NOMO-1 (cell line): ENCODE data around the gene WWOX.

Source experiments
- DNase-seq, 2 experiments: peaks; one replicate each; lab custom pipeline; 2025; ENCODE audit not compliant: unreplicated experiment in 2 of 2; lab: John Stamatoyannopoulos, UW

Gene WWOX

GRCh38 chr16:78386557-78387324, 287.3 kb downstream of the WWOX start:
- DNase-seq, result no peak

GRCh38 chr16:78389009-78389498, 289.6 kb downstream of the WWOX start:
- DNase-seq, result no peak

GRCh38 chr16:78390092-78390491, 290.6 kb downstream of the WWOX start:
- DNase-seq, result no peak

GRCh38 chr16:78390508-78391324, 291.3 kb downstream of the WWOX start:
- DNase-seq, result no peak

- DNase-seq, result no peak
Measured at GRCh38 chr16:78392585-78393195, 293.2 kb downstream of the WWOX start.

DNA sequence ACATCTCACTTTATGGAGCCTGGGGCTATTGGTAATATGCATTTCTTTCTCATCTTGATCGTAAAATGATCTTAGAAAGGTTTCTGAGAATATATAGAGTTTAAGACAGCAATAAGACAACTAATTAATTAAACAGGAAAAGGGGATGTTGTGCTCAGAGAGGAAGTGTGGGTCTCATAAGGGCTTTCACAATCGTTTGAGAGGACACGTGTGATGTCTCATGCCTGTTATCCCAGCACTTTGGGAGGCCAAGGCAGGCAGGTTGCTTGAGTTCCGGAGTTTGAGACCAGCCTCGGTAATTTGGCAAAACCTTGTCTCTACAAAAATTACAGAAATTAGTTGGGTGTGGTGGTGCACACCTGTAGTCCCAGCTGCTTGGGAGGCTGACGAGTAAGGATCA, 295.6 kb downstream of the WWOX start:
- DNase-seq, result peak in 1 of 2 experiments; percentile 11

DNA sequence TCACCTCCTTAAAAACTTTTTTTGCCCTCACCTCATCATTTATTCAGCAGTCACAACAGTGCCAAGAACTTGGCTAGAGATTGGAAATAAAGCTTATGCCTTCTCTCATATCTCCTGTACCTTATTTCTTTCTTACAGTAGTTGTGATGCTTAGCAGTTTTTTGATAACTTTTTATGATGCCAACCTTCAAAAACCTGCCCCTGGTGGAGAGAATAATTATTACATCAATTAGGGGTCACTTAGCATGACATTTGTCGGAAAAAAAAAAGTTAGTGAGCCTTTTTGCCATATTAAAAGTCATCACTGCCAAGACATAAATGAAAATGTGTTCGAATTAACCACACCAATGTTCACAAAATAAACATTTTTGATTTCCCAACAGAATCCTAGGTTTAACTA, 296.6 kb downstream of the WWOX start:
- no peak for DNase-seq

GRCh38 chr16:78396673-78397072, 297.2 kb downstream of the WWOX start:
- DNase-seq, result no peak

DNA sequence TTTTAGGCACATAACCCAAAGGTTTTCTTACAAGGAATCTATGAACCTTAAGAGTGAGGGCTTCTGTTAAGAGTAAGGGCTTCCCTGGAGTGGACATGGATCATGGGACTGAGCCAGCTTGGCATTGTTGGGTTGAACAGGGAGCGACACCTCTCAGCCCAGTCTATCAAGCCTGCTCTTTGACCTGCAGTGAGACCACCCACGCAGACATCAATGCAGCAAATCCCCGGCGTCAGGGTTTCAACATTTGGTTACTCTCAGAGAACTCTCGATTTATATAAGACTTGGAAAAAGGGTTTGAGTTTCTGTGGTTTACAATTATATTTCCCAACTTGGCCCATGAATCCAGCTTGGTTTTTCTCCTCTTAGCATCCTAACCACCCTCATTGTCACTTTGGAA, 299.9 kb downstream of the WWOX start:
- DNase-seq, result no peak

GRCh38 chr16:78402833-78403232, 303.4 kb downstream of the WWOX start:
- DNase-seq, result no peak

DNA sequence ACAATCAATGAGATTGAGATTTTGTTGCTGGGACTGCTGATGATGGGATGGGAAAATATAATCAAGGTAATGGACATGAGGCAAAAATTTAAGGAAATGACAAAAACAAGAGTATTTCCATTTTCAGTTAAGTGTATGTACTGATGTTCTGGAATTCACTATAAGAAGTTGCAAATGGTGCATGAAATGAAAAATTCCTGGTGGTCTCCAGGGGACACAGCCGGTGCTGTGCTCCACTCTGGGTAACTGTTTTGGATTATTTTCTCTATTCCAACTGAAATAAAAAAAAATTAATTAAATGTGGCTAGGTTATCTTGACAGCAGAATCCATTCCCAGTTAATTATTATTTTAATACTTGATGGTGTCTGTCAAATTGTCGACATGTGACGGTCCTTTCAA, 305.6 kb downstream of the WWOX start:
- no peak for DNase-seq

DNA sequence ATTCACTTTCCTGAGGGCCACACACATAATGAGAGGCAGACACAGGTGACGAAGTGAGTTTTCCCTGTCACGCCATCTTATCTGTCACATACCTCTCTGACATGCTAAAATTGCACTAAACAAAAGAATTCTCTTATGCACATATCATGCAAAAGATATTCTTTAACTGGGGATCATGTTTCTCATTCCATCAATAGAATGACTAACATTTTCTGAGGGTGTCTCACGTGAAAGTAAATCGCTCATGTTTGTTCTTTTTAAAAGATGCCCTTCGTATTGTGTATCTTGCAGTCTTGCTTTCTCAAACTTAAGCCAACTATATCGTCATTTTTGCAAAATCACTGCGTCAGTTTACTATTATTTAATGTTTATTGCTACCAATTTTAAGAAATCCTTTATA, 306.4 kb downstream of the WWOX start:
- DNase-seq, result no peak

DNA sequence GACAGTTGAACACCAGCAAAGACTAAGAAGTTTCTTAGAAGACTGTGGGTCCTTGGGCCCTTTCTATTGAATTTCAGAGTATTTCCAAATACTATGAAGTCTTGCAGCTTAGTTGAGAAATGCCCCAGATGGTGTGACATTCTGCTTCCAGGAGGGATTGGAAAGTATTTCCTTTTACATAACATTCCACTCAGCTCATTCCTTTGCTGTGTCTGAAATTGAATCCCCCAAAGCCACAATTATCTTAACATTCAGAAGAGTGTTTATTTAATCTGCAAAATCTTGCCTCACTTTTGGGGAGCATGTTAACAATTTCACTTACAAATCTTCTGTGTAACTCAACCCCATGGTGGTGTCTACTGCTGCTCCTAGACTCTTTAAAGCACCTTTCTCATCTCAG, 307.7 kb downstream of the WWOX start:
- no peak for DNase-seq

GRCh38 chr16:78413651-78414050, 314.2 kb downstream of the WWOX start:
- no peak for DNase-seq

GRCh38 chr16:78415013-78415412, 315.6 kb downstream of the WWOX start:
- DNase-seq, result no peak

DNA sequence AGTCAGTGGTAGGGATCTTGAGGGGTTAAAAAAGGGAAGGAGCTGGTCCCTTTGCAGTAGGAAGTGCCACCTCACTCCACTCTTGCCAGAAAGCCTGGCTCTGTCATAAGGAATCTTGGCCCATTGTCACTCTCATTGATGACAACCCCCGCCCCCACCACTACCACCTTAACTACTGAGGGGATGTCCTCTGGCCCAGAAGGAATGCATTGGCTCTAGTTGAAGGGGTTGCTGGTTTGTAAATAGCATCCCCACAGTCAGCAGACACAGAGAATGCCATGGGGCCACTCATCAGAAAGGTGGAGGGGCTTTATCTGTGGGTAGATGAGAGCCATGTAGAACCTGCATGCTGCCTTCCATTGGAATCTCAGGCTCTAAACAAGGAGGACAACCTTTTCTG, 316.2 kb downstream of the WWOX start:
- DNase-seq, result no peak

DNA sequence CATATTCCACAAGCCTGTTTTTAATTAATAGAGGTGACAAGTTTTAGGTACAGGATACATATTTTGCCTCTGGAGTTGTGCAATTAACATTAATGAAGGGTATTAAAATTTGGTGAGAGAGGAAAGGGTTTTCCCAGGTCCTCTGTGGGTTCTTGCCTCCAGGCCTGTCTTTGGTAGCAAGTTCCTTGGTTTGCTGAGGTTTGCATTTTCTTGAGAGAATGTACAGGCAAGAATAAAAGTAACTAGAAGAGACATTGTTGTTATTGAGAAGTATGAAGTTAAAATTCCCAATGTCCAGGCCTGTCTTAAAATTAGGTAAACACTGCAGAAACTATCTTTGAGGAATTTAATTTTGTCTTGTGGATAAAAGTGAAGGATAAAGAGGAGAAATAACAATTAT, 316.9 kb downstream of the WWOX start:
- DNase-seq, result no peak

DNA sequence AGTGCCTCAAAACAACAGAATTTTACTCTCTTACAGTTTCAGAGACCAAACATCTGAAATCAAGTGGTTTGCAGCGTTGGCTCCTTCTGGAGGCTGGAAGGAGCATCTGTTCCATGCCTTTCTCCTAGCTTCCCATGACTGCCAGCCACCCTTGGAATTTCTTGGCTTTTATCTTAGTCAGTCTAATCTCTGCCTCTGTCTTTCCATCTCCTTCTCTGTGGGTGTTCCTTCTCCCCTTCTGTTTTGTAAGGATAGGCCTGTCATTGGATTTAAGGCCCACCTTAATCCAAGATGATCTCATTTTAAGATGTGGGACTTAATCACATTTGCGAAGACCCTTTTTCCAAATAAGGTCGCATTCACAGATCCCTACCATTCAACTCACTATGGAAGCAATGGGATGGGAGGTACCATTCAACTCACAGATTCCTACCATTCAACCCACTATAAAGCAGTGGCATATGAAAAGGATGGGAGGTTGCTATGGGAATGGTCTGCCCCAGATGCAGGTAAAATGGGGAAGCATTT, 321.8 kb downstream of the WWOX start:
- no peak for DNase-seq

- no peak for DNase-seq
Measured at GRCh38 chr16:78425281-78425680, 325.8 kb downstream of the WWOX start.

GRCh38 chr16:78425891-78426510, 326.5 kb downstream of the WWOX start:
- no peak for DNase-seq

DNA sequence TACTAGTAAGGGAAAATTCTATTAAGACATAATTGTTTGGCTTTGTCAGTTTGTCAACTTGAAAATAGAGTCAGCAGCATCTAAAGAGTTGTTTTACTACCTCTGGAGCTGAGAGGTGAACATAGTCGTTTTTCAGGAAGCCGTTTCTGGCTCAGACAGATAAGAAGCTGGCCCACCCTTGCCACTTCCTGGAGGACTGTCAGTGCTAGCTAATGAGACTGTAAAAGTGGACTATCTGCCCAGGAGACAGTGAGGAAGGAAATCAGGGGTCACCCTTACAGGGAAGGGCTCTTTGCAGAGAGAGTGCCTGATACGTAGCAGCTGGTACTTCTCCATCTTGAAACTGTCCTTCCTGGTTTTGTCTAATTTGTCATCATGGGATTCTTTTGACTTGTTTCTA, 328.7 kb downstream of the WWOX start:
- DNase-seq, result no peak
